ENCODE results near the gene KCNF1.

DNA sequence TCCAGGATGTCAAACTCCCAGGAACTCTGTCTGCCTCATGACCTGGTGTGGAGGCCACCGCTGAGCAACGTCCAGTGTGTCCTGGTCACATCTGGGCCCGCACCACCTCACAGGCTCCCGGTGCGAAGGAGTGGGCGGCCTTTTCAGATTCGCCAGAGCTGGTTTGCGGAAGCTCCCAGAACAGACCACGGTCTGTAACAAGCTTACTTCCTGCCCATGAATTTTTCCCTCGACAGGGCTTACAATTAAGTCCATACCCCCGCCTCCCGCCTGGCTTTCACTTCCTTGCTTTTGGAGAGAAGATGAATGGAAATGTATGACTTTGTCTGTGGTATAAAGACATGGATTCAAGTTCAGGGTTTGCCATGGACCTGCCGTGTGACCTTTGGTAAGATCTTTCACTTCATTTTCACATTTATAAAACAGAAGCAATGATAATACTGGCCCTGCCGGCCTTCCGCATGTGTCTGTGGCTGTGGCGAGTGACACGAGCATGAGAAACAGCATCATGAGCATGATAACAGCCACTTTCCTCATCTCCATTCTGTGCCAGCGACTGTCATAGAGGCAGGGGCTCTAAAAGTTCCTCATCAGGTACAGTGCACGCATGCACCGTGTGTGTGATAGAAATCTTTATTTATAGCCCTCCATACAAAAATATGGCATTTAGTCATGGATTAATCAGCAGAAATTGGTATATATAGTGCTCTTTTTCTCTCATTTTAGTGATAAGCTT, 31.0 kb upstream of the KCNF1 start:
- TF ChIP-seq CTCF (IDR thresholded peaks at IDR 0.05 in 2 of 3, conservative IDR thresholded peaks at IDR 0.05 in 1 of 3; ENCODE audit: borderline replicate concordance in 1 of 3, insufficient read depth in 1 of 3, low read depth in 2 of 3, low read length in 2 of 3) = no peak
- no peak for TF ChIP-seq REST (IDR thresholded peaks at IDR 0.05; ENCODE audit: low read depth)
- no peak for TF ChIP-seq POLR2AphosphoS5 (IDR thresholded peaks at IDR 0.05; ENCODE audit: low read depth, low read length)
- TF ChIP-seq ATF3 (IDR thresholded peaks at IDR 0.05) = no peak
- TF ChIP-seq, protein P1, sequence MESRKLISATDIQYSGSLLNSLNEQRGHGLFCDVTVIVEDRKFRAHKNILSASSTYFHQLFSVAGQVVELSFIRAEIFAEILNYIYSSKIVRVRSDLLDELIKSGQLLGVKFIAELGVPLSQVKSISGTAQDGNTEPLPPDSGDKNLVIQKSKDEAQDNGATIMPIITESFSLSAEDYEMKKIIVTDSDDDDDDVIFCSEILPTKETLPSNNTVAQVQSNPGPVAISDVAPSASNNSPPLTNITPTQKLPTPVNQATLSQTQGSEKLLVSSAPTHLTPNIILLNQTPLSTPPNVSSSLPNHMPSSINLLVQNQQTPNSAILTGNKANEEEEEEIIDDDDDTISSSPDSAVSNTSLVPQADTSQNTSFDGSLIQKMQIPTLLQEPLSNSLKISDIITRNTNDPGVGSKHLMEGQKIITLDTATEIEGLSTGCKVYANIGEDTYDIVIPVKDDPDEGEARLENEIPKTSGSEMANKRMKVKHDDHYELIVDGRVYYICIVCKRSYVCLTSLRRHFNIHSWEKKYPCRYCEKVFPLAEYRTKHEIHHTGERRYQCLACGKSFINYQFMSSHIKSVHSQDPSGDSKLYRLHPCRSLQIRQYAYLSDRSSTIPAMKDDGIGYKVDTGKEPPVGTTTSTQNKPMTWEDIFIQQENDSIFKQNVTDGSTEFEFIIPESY (IDR thresholded peaks at IDR 0.05; ENCODE audit: extremely low read depth, insufficient replicate concordance, low read length) = no peak
- no peak for TF ChIP-seq POLR2A (IDR thresholded peaks at IDR 0.05; ENCODE audit: borderline replicate concordance, extremely low read depth, insufficient read depth, insufficient read length)
- no peak for TF ChIP-seq MAX (IDR thresholded peaks at IDR 0.05)
- TF ChIP-seq EZH2 (IDR thresholded peaks at IDR 0.05) = no peak
- TF ChIP-seq SP1 (IDR thresholded peaks at IDR 0.05; ENCODE audit: low read depth) = no peak
- no peak for TF ChIP-seq EGR1 (IDR thresholded peaks at IDR 0.05; ENCODE audit: low read depth)
- no peak for TF ChIP-seq CEBPB (IDR thresholded peaks at IDR 0.05; ENCODE audit: low read depth)
- no peak for TF ChIP-seq RAD21 (IDR thresholded peaks at IDR 0.05; ENCODE audit: low read depth)
- TF ChIP-seq SIN3A (IDR thresholded peaks at IDR 0.05; ENCODE audit: low read depth) = no peak

Measured in HCT116 (cell line).